ENCODE data around the gene MGAT5. TPM values are rescaled to one million over a fixed set of nuclear protein-coding genes. Genes with fewer than 3 reads are reported as not detected.

The MGAT5 gene
- total RNA-seq, 2 experiments from 2014 or later = 60.8 to 68.0 TPM

- TF ChIP-seq EZH2phosphoT487 (IDR thresholded peaks at IDR 0.05; ENCODE audit: borderline replicate concordance, low read depth, low read length) (no peak), CTCF (conservative IDR thresholded peaks at IDR 0.05; ENCODE audit: low read length) (no peak)
- 0 out of 2 replicates have a peak overlapping the region, but pooled peaks have one; percentile 3 for H3K4me2 ChIP-seq (ENCODE audit: low read length)
- POLR2A ChIA-PET = interaction anchor here (0.6 to 1.2 kb wide), 2 partner anchors 11 to 57 kb away, joined by 3 to 4 read pairs; no protein-coding TSS in a partner anchor
Measured at GRCh38 chr2:134391751-134392160, 137.9 kb downstream of the MGAT5 start.

GRCh38 chr2:134392442-134393074 is 138.7 kb downstream of the MGAT5 start:
- no peaks in the 10 kb centered on the region for H3K79me2 ChIP-seq (ENCODE audit: insufficient read depth, low read depth, low read length)
- TF ChIP-seq EZH2phosphoT487 (IDR thresholded peaks at IDR 0.05; ENCODE audit: borderline replicate concordance, low read depth, low read length) (no peak), CTCF (conservative IDR thresholded peaks at IDR 0.05; ENCODE audit: low read length) (peak; percentile 42; the same call in 1 of the 2 replicates)
- H3K9me2 ChIP-seq (ENCODE audit: insufficient read depth, low read length) = no peaks in the 10 kb centered on the region
- peaks cover 20% of the 10 kb centered on the region; the same call in 1 of the 2 replicates for H3K36me3 ChIP-seq (ENCODE audit: insufficient read depth, low read length)
- H3K4me1 ChIP-seq (ENCODE audit: insufficient read depth, low read length, poor library complexity, severe bottlenecking) = peaks cover 19% of the 10 kb centered on the region
- no peaks in the 10 kb centered on the region for H3K9me3 ChIP-seq (ENCODE audit: low read length)
- H4K20me1 ChIP-seq (ENCODE audit: insufficient read depth, low read length) = no peaks in the 10 kb centered on the region
- H2AFZ ChIP-seq (ENCODE audit: low read length) = no peak overlapping the region
- intact Hi-C loops (cut with micrococcal nuclease; ENCODE audit: unreplicated experiment) = no loop called here
- ChIA-PET CTCF (ENCODE audit: unreplicated experiment) (interaction anchor here (1.0 kb wide), 1 partner anchor 18 kb away, joined by 3 read pairs; no protein-coding TSS in a partner anchor), POLR2A (interaction anchor here (0.6 to 1.2 kb wide), 2 partner anchors 12 to 58 kb away, joined by 3 to 4 read pairs; no protein-coding TSS in a partner anchor)
- H3K4me2 ChIP-seq (ENCODE audit: low read length) = no peak overlapping the region
- H3K4me3 ChIP-seq (ENCODE audit: low read depth, low read length, poor library complexity, severe bottlenecking) = no peak overlapping the region
- BruUV-seq (replicated peaks) = no TSS peak
- no peak for DNase-seq (ENCODE audit: low spot score)
- no peak overlapping the region for H3K27ac ChIP-seq (ENCODE audit: low read depth, low read length, poor library complexity, severe bottlenecking)

More at GRCh38 chr2:134391751-134392160, 137.9 kb downstream of the MGAT5 start:
- no peaks in the 10 kb centered on the region for H3K9me3 ChIP-seq (ENCODE audit: low read length)
- H3K36me3 ChIP-seq (ENCODE audit: insufficient read depth, low read length) = peaks cover 24% of the 10 kb centered on the region; the same call in 1 of the 2 replicates
- H3K9me2 ChIP-seq (ENCODE audit: insufficient read depth, low read length) = no peaks in the 10 kb centered on the region
- no peak overlapping the region for H3K27ac ChIP-seq (ENCODE audit: low read depth, low read length, poor library complexity, severe bottlenecking)
- H4K20me1 ChIP-seq (ENCODE audit: insufficient read depth, low read length) = no peaks in the 10 kb centered on the region
- DNase-seq (ENCODE audit: low spot score) = no peak
- no peak overlapping the region for H3K4me3 ChIP-seq (ENCODE audit: low read depth, low read length, poor library complexity, severe bottlenecking)
- CTCF ChIA-PET (ENCODE audit: unreplicated experiment) = interaction anchor here (1.0 kb wide), 1 partner anchor 19 kb away, joined by 3 read pairs; no protein-coding TSS in a partner anchor
- peaks cover 19% of the 10 kb centered on the region for H3K4me1 ChIP-seq (ENCODE audit: insufficient read depth, low read length, poor library complexity, severe bottlenecking)
- intact Hi-C loops (cut with micrococcal nuclease; ENCODE audit: unreplicated experiment) = no loop called here
- no peak overlapping the region for H2AFZ ChIP-seq (ENCODE audit: low read length)
- no peaks in the 10 kb centered on the region for H3K79me2 ChIP-seq (ENCODE audit: insufficient read depth, low read depth, low read length)
- BruUV-seq (replicated peaks) = no TSS peak

GRCh38 chr2:134393075-134393461 is 139.2 kb downstream of the MGAT5 start:
- intact Hi-C loops (cut with micrococcal nuclease; ENCODE audit: unreplicated experiment) = no loop called here
- H3K4me2 ChIP-seq (ENCODE audit: low read length) = no peak overlapping the region
- no peak overlapping the region for H2AFZ ChIP-seq (ENCODE audit: low read length)
- peaks cover 19% of the 10 kb centered on the region for H3K4me1 ChIP-seq (ENCODE audit: insufficient read depth, low read length, poor library complexity, severe bottlenecking)
- no peaks in the 10 kb centered on the region for H3K9me3 ChIP-seq (ENCODE audit: low read length)
- H3K27ac ChIP-seq (ENCODE audit: low read depth, low read length, poor library complexity, severe bottlenecking) = no peak overlapping the region
- peaks cover 19% of the 10 kb centered on the region; the same call in 1 of the 2 replicates for H3K36me3 ChIP-seq (ENCODE audit: insufficient read depth, low read length)
- H4K20me1 ChIP-seq (ENCODE audit: insufficient read depth, low read length) = no peaks in the 10 kb centered on the region
- no TSS peak for BruUV-seq (replicated peaks)
- no peak for DNase-seq (ENCODE audit: low spot score)
- no peaks in the 10 kb centered on the region for H3K79me2 ChIP-seq (ENCODE audit: insufficient read depth, low read depth, low read length)
- ChIA-PET POLR2A (interaction anchor here (1.2 kb wide), 1 partner anchor 59 kb away, joined by 3 read pairs; no protein-coding TSS in a partner anchor), CTCF (ENCODE audit: unreplicated experiment) (no interaction called here)
- TF ChIP-seq EZH2phosphoT487 (IDR thresholded peaks at IDR 0.05; ENCODE audit: borderline replicate concordance, low read depth, low read length) = no peak
- TF ChIP-seq CTCF (conservative IDR thresholded peaks at IDR 0.05; ENCODE audit: low read length) = no peak
- no peaks in the 10 kb centered on the region for H3K9me2 ChIP-seq (ENCODE audit: insufficient read depth, low read length)
- no peak overlapping the region for H3K4me3 ChIP-seq (ENCODE audit: low read depth, low read length, poor library complexity, severe bottlenecking)
